AG04449 (cell line): Measurements from ENCODE around the gene SYCE3.

Source experiments
- CTCF ChIA-PET: fragments of 350-600 bp; formaldehyde crosslinking; extraction: SDS; loops from one replicate; lab custom pipeline; 2021; ENCODE audit warnings: antibody characterized with exemption; lab: Yijun Ruan, JAX
- POLR2A ChIA-PET: fragments of 400-600, 350-600 bp; formaldehyde crosslinking; extraction: SDS; loops from one replicate; lab custom pipeline; 2020; ENCODE audit warnings: antibody characterized with exemption, inconsistent platforms; lab: Yijun Ruan, JAX
- DNase-seq: peaks from one replicate; pipeline ENCODE4 v3.0.0-alpha.2; 2010; ENCODE audit warnings: low read depth, low spot score
- H3K4me3 ChIP-seq: 2 replicates; pipeline ENCODE4 v1.5.1; 2011; ENCODE audit warnings: low read depth, mild to moderate bottlenecking, control low read depth, low read length
- CTCF ChIP-seq: IDR thresholded peaks from one replicate; pipeline ENCODE4 v1.5.1; 2011; ENCODE audit warnings: mild to moderate bottlenecking, moderate library complexity, low read length, control low read depth, inconsistent platforms; ENCODE audit not compliant: insufficient read depth; ENCODE audit errors: missing control alignments

Gene SYCE3

GRCh38 chr22:50601669-50602337, 39.1 kb upstream of the SYCE3 start:
- no peak for DNase-seq
- TF ChIP-seq CTCF, result no peak
- ChIA-PET CTCF (interaction anchor here (1.0 to 1.1 kb wide), 2 partner anchors 19 to 39 kb away, joined by 5 read pairs; no protein-coding TSS in a partner anchor), POLR2A (no interaction called here)
- H3K4me3 ChIP-seq, result no peak overlapping the region

- DNase-seq, result no peak
- CTCF ChIA-PET, result interaction anchor here (1.0 to 1.1 kb wide), 2 partner anchors 20 to 38 kb away, joined by 5 read pairs; no protein-coding TSS in a partner anchor
- peak overlapping the region; percentile 3; the same call in 1 of the 2 replicates for H3K4me3 ChIP-seq
- TF ChIP-seq CTCF, result no peak
- POLR2A ChIA-PET, result no interaction called here
Measured at GRCh38 chr22:50600967-50601668, 38.4 kb upstream of the SYCE3 start.

GRCh38 chr22:50600538-50600937, 37.8 kb upstream of the SYCE3 start, which contains the start of gene MAPK8IP2:
MAPK8IP2 (plus strand) TSS chr22:50600793; CDS start chr22:50600819, 26 bp downstream.
- DNase-seq, result no peak
- ChIA-PET CTCF (no interaction called here), POLR2A (no interaction called here)
- no peak for TF ChIP-seq CTCF
- peak within 1 kb of the TSS; percentile 30 for H3K4me3 ChIP-seq

- H3K4me3 ChIP-seq, result no peak overlapping the region
- TF ChIP-seq CTCF, result no peak
- no peak for DNase-seq
- POLR2A ChIA-PET, result no interaction called here
- CTCF ChIA-PET, result no interaction called here
Measured at GRCh38 chr22:50599816-50600455, 37.2 kb upstream of the SYCE3 start.

- no peak for DNase-seq
- POLR2A ChIA-PET, result no interaction called here
- no peak for TF ChIP-seq CTCF
- CTCF ChIA-PET, result interaction anchor here (1.5 kb wide), 1 partner anchor 34 kb away, joined by 5 read pairs; the partner anchor contains the start of gene SYCE3
- no peak overlapping the region for H3K4me3 ChIP-seq
Measured at GRCh38 chr22:50597097-50597496, 34.4 kb upstream of the SYCE3 start.

GRCh38 chr22:50595189-50595588, 32.5 kb upstream of the SYCE3 start:
- H3K4me3 ChIP-seq, result no peak overlapping the region
- TF ChIP-seq CTCF, result no peak
- ChIA-PET POLR2A (no interaction called here), CTCF (no interaction called here)
- no peak for DNase-seq
